SK-N-SH (cell line): ENCODE results near the gene SMIM24. TPM values are rescaled to one million over a fixed set of nuclear protein-coding genes. Genes with fewer than 3 reads are reported as not detected.

Experiments used
- CTCF ChIA-PET: fragments of 300-600, 350-600 bp; formaldehyde crosslinking; extraction: SDS; loops from one replicate; lab custom pipeline; 2021; lab: Yijun Ruan, JAX
- POLR2A ChIA-PET: fragments of 350-600 bp; sonication (Branson Sonifier 250); formaldehyde crosslinking; extraction: SDS; loops from one replicate; lab custom pipeline; 2020; ENCODE audit warnings: antibody characterized with exemption, inconsistent platforms; lab: Yijun Ruan, JAX
- DNase-seq: peaks from one replicate; pipeline ENCODE4 v3.0.0; 2012
- H2AFZ ChIP-seq: fragments of 200-600 bp; sonication (generic); 2 replicates; pipeline ENCODE4 v1.8.1; 2016; ENCODE audit warnings: antibody characterized with exemption, mild to moderate bottlenecking, low read depth
- H3F3A ChIP-seq: fragments of 200-600 bp; sonication (generic); replicated peaks from 2 replicates; pipeline ENCODE3; 2016; ENCODE audit warnings: antibody characterized with exemption, mild to moderate bottlenecking; ENCODE audit not compliant: insufficient read depth
- H3K27ac ChIP-seq, 2 experiments: fragments of 200-500 bp in 1 of 2; fragments of 200-600 bp in 1 of 2; sonication (Bioruptor generic) in 1 of 2; sonication (generic), shearing (Covaris generic) in 1 of 2; 2 replicates each; pipeline versions ENCODE4 v1.5.1 to v1.6.1; 2014 to 2016; ENCODE audit warnings: low read depth in 2 of 2, inconsistent platforms in 1 of 2, low read length in 1 of 2, mild to moderate bottlenecking in 1 of 2, mixed read lengths in 1 of 2
- H3K27me3 ChIP-seq: fragments of 200-600 bp; sonication (generic), shearing (Covaris generic); 2 replicates; pipeline ENCODE4 v1.6.1; 2016; ENCODE audit warnings: mixed run types; ENCODE audit not compliant: insufficient read depth
- H3K36me3 ChIP-seq, 2 experiments: fragments of 200-500 bp in 1 of 2; fragments of 200-600 bp in 1 of 2; sonication (Bioruptor generic) in 1 of 2; sonication (generic) in 1 of 2; replicated peaks in 1 of 2; 2 replicates each; pipeline versions ENCODE3 to v1.5.1; 2014 to 2016; ENCODE audit warnings: low read length in 1 of 2, mild to moderate bottlenecking in 1 of 2; ENCODE audit not compliant: insufficient read depth in 2 of 2, control insufficient read depth in 1 of 2
- H3K4me1 ChIP-seq, 2 experiments: fragments of 200-500 bp in 1 of 2; fragments of 200-600 bp in 1 of 2; sonication (Bioruptor generic) in 1 of 2; sonication (generic), shearing (Covaris generic) in 1 of 2; 2 replicates each; pipeline versions ENCODE4 v1.5.1 to v1.6.1; 2014 to 2016; ENCODE audit warnings: low read depth in 1 of 2, low read length in 1 of 2, mixed run types in 1 of 2; ENCODE audit not compliant: insufficient read depth in 2 of 2, control insufficient read depth in 1 of 2
- H3K4me2 ChIP-seq: fragments of 200-600 bp; sonication (generic), shearing (Covaris generic); 2 replicates; pipeline ENCODE4 v1.6.1; 2017; ENCODE audit warnings: mixed run types
- H3K4me3 ChIP-seq, 2 experiments: fragments of 200-500 bp in 1 of 2; fragments of 200-600 bp in 1 of 2; sonication (Bioruptor generic) in 1 of 2; sonication (generic), shearing (Covaris generic) in 1 of 2; 2 replicates each; pipeline versions ENCODE4 v1.5.1 to v1.8.1; 2014 to 2016; ENCODE audit warnings: low read depth in 2 of 2, inconsistent platforms in 1 of 2, low read length in 1 of 2, mild to moderate bottlenecking in 1 of 2, mixed read lengths in 1 of 2, moderate library complexity in 1 of 2
- H3K79me2 ChIP-seq: fragments of 200-600 bp; sonication (generic); 2 replicates; pipeline ENCODE4 v1.8.1; 2017; ENCODE audit warnings: mild to moderate bottlenecking; ENCODE audit not compliant: insufficient read depth
- H3K9ac ChIP-seq: fragments of 200-600 bp; sonication (generic); 2 replicates; pipeline ENCODE4 v1.6.1; 2017; ENCODE audit warnings: mixed run types
- H3K9me2 ChIP-seq: fragments of 200-600 bp; sonication (generic); 2 replicates; pipeline ENCODE4 v1.6.1; 2017; ENCODE audit warnings: mixed run types
- H3K9me3 ChIP-seq: fragments of 200-600 bp; sonication (generic); 2 replicates; pipeline ENCODE4 v1.6.1; 2017; ENCODE audit warnings: mixed run types, mild to moderate bottlenecking, moderate library complexity
- H4K20me1 ChIP-seq: fragments of 200-600 bp; sonication (generic); 2 replicates; pipeline ENCODE4 v1.6.1; 2017; ENCODE audit warnings: mild to moderate bottlenecking, mixed run types; ENCODE audit not compliant: insufficient read depth
- ELF1 ChIP-seq: IDR thresholded peaks from 2 replicates; pipeline ENCODE4 v1.4.0; 2012
- EP300 ChIP-seq, 2 experiments: IDR thresholded peaks; 2 replicates each; pipeline versions ENCODE4 v1.4.0 to v1.6.1; 2012; ENCODE audit warnings: borderline replicate concordance in 1 of 2, low read depth in 1 of 2, low read length in 1 of 2
- FOSL2 ChIP-seq: IDR thresholded peaks from 2 replicates; pipeline ENCODE4 v1.4.0; 2012; ENCODE audit warnings: low read depth, mild to moderate bottlenecking, moderate library complexity, borderline replicate concordance
- GABPA ChIP-seq: IDR thresholded peaks from 2 replicates; pipeline ENCODE4 v1.4.0; 2012; ENCODE audit warnings: low read depth, mild to moderate bottlenecking
- GATA2 ChIP-seq: sonication (generic); formaldehyde crosslinking; IDR thresholded peaks from 2 replicates; pipeline ENCODE4 v1.5.0; 2020; ENCODE audit warnings: mild to moderate bottlenecking, missing genetic modification reagents
- IRF3 ChIP-seq: fragments of 150-350 bp; IDR thresholded peaks from 2 replicates; pipeline ENCODE4 v1.6.1; 2016; ENCODE audit warnings: mild to moderate bottlenecking, low read depth, low read length
- JUND ChIP-seq: IDR thresholded peaks from 2 replicates; pipeline ENCODE4 v1.4.0; 2012
- MEF2A ChIP-seq: IDR thresholded peaks from 2 replicates; pipeline ENCODE4 v1.4.0; 2012; ENCODE audit warnings: low read depth, borderline replicate concordance
- NFIC ChIP-seq: IDR thresholded peaks from 2 replicates; pipeline ENCODE4 v1.4.0; 2012; ENCODE audit warnings: borderline replicate concordance
- POLR2AphosphoS5 ChIP-seq: IDR thresholded peaks from 2 replicates; pipeline ENCODE4 v1.6.1; 2012; ENCODE audit warnings: low read depth, low read length
- RCOR1 ChIP-seq: fragments of 150-350 bp; IDR thresholded peaks from 2 replicates; pipeline ENCODE4 v1.6.1; 2017; ENCODE audit warnings: antibody characterized with exemption, low read length
- RFX5 ChIP-seq: IDR thresholded peaks from 2 replicates; pipeline ENCODE4 v1.6.1; 2012; ENCODE audit warnings: mild to moderate bottlenecking, improper control_type of control experiment, low read length
- TAF1 ChIP-seq: IDR thresholded peaks from 2 replicates; pipeline ENCODE4 v1.6.1; 2012; ENCODE audit warnings: low read depth, mild to moderate bottlenecking, low read length, moderate library complexity, borderline replicate concordance
- TCF12 ChIP-seq: IDR thresholded peaks from 2 replicates; pipeline ENCODE4 v1.4.0; 2012
- TEAD4 ChIP-seq: IDR thresholded peaks from 2 replicates; pipeline ENCODE4 v1.4.0; 2012; ENCODE audit warnings: mild to moderate bottlenecking, borderline replicate concordance; ENCODE audit not compliant: insufficient read depth
- USF2 ChIP-seq: fragments of 150-350 bp; IDR thresholded peaks from 2 replicates; pipeline ENCODE4 v1.6.1; 2017; ENCODE audit warnings: antibody characterized with exemption, low read length, low read depth, borderline replicate concordance
- WGBS: methylation state at CpG from one replicate; pipeline ENCODE4 v1.1.6; 2017; ENCODE audit warnings: low lambda C conversion rate; 5-methylcytosine and 5-hydroxymethylcytosine counted together
- polyA plus RNA-seq, 3 experiments: library from polyadenylated mRNA; depleted of rRNA; stranded (reverse); fragments of >200 nt; gene quantifications; 2 replicates each; pipeline ENCODE4 v1.2.3, GENCODE V29; 2012
- TF ChIP-seq, protein P1 (sequence below): IDR thresholded peaks from 2 replicates; pipeline ENCODE4; 2012
- TF ChIP-seq, protein P2 (sequence below): IDR thresholded peaks from 2 replicates; pipeline ENCODE4 v1.4.0; 2012; ENCODE audit warnings: low read depth, borderline replicate concordance
- TF ChIP-seq, protein P3 (sequence below): IDR thresholded peaks from 2 replicates; pipeline ENCODE4 v1.4.0; 2012; ENCODE audit warnings: low read depth

Gene SMIM24
- polyA plus RNA-seq, 1 of the 3 experiments (the other 2 are of a cell fraction): 0.12 TPM

GRCh38 chr19:3451451-3451866 is 28.9 kb downstream of the SMIM24 start:
- Histone ChIP-seq H3K9me2 (no peaks in the 10 kb centered on the region), H3K9ac (peak overlapping the region; percentile 64), H3K9me3 (no peaks in the 10 kb centered on the region), H3K27me3 (no peaks in the 10 kb centered on the region), H3K4me3 (no peak overlapping the region), H4K20me1 (peaks cover 27% of the 10 kb centered on the region), H3K4me2 (peak overlapping the region; percentile 44; the same call in 1 of the 2 replicates), H3K4me1 (no peaks in the 10 kb centered on the region; a peak in 1 of 4 replicates), H3K27ac (peak overlapping the region in 1 of 2 experiments; percentile 97; a peak in 2 of 4 replicates), H3K79me2 (peaks cover 28% of the 10 kb centered on the region; the same call in 1 of the 2 replicates), H3F3A (peaks cover 24% of the 10 kb centered on the region), H2AFZ (no peak overlapping the region), H3K36me3 (peaks cover 27 to 44% of the 10 kb centered on the region in 2 experiments)
- DNase-seq: peak; percentile 12
- ChIA-PET CTCF (no interaction called here), POLR2A (no interaction called here)
- 72% methylated on average over 10 of the region's 10 CpGs for WGBS
- TF ChIP-seq ELF1: no peak
- TF ChIP-seq TEAD4: no peak
- no peak for TF ChIP-seq TAF1
- TF ChIP-seq, protein P1, sequence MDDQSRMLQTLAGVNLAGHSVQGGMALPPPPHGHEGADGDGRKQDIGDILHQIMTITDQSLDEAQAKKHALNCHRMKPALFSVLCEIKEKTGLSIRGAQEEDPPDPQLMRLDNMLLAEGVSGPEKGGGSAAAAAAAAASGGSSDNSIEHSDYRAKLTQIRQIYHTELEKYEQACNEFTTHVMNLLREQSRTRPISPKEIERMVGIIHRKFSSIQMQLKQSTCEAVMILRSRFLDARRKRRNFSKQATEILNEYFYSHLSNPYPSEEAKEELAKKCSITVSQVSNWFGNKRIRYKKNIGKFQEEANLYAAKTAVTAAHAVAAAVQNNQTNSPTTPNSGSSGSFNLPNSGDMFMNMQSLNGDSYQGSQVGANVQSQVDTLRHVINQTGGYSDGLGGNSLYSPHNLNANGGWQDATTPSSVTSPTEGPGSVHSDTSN: no peak
- TF ChIP-seq RFX5: no peak
- no peak for TF ChIP-seq USF2
- TF ChIP-seq, protein P2, sequence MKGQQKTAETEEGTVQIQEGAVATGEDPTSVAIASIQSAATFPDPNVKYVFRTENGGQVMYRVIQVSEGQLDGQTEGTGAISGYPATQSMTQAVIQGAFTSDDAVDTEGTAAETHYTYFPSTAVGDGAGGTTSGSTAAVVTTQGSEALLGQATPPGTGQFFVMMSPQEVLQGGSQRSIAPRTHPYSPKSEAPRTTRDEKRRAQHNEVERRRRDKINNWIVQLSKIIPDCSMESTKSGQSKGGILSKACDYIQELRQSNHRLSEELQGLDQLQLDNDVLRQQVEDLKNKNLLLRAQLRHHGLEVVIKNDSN: no peak
- no peak for TF ChIP-seq RCOR1
- TF ChIP-seq MEF2A: no peak
- TF ChIP-seq GABPA: no peak
- TF ChIP-seq, all 33 proteins: peak for 0

DNA sequence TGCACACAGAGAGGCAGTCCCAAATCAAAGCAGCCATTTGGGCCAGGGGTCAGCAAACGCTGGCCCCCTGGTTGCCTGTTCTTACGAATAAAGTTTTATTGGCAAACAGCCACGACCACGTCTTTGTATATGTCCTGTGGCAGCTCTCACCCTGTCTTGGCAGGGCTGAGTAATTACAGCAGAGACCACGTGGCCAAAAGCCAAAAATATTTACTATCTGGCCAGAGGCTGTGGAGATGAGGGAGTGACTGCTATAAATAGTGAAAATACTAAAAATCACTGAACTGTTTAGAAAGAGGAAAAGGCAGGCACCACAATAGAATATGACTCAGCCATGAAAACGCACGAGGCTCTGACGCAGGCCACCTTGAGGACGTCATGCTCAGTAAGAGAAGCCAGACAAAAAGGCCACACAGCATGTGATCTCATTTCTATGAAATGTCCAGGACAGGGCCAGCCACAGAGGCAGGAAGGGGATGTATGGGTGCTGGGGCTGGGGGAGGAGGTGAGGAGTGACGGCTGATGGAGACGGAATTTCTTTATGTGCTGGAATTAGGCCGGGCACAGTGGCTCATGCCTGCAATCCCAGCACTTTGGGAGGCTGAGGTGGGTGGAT is 29.4 kb downstream of the SMIM24 start:
- WGBS: 11% methylated on average over 12 of the region's 12 CpGs
- Histone ChIP-seq H3K4me3 (no peak overlapping the region), H3K9me3 (no peaks in the 10 kb centered on the region), H3K79me2 (peaks cover 28% of the 10 kb centered on the region; the same call in 1 of the 2 replicates), H3K27me3 (no peaks in the 10 kb centered on the region), H3K36me3 (peaks cover 27 to 48% of the 10 kb centered on the region in 2 experiments), H4K20me1 (peaks cover 27% of the 10 kb centered on the region), H3K27ac (peak overlapping the region in 1 of 2 experiments; percentile 97; a peak in 3 of 4 replicates), H3K4me1 (no peaks in the 10 kb centered on the region; a peak in 1 of 4 replicates), H2AFZ (no peak overlapping the region), H3F3A (peaks cover 24% of the 10 kb centered on the region), H3K9ac (peak overlapping the region; percentile 64), H3K9me2 (no peaks in the 10 kb centered on the region), H3K4me2 (peak overlapping the region; percentile 44; the same call in 1 of the 2 replicates)
- TF ChIP-seq POLR2AphosphoS5 (peak; percentile 15; the same call in 1 of the 2 replicates), IRF3 (no peak), MEF2A (peak; percentile 98), RCOR1 (0 out of 2 replicates have a peak, but pooled peaks have one; percentile 30), FOSL2 (peak; percentile 80; the same call in 1 of the 2 replicates), TCF12 (peak; percentile 55; the same call in 1 of the 2 replicates), JUND (peak; percentile 64; the same call in 1 of the 2 replicates), GATA2 (CRISPR knock-in tag) (no peak), TEAD4 (0 out of 2 replicates have a peak, but pooled peaks have one; percentile 38), EP300 (IDR thresholded peaks at IDR 0.05; ENCODE audit: borderline replicate concordance in 1 of 2, low read depth in 1 of 2, low read length in 1 of 2) (peak in 1 of 2 experiments; percentile 14; a peak in 1 of 4 replicates), RFX5 (no peak), NFIC (peak; percentile 81), GABPA (no peak)
- TF ChIP-seq, protein P2: peak; percentile 81; the same call in 1 of the 2 replicates
- TF ChIP-seq, protein P1: peak; percentile 75
- TF ChIP-seq, protein P3, sequence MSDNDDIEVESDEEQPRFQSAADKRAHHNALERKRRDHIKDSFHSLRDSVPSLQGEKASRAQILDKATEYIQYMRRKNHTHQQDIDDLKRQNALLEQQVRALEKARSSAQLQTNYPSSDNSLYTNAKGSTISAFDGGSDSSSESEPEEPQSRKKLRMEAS: peak; percentile 92
- CTCF ChIA-PET: interaction anchor here (1.6 kb wide), 1 partner anchor 10 kb away, joined by 4 read pairs; no protein-coding TSS in a partner anchor
- POLR2A ChIA-PET: no interaction called here
- no peak for DNase-seq
